Superior temporal gyrus (tissue), 1 donor: ENCODE data around the gene LKAAEAR1.

Experiments
- DNase-seq: peaks from one replicate; pipeline ENCODE4 v3.0.0-alpha.2; 2016; ENCODE audit errors: extremely low spot score

Gene LKAAEAR1

GRCh38 chr20:64079273-64080012 is 4.8 kb downstream of the LKAAEAR1 start, which contains the start of gene RGS19:
TSS of gene RGS19 (minus strand) at chr20:64079518. CDS start at chr20:64076886, 2,632 bp downstream.
- no peak for DNase-seq

- DNase-seq = no peak
Measured at GRCh38 chr20:64078934-64079272, 5.3 kb downstream of the LKAAEAR1 start.

GRCh38 chr20:64077876-64078551 is 6.2 kb downstream of the LKAAEAR1 start:
- no peak for DNase-seq

- no peak for DNase-seq
Measured at GRCh38 chr20:64077541-64077875, 6.7 kb downstream of the LKAAEAR1 start.

- no peak for DNase-seq
Measured at GRCh38 chr20:64077094-64077493, 7.1 kb downstream of the LKAAEAR1 start.

- DNase-seq = no peak
Measured at GRCh38 chr20:64076061-64076997, 7.9 kb downstream of the LKAAEAR1 start.

GRCh38 chr20:64075556-64075955 is 8.6 kb downstream of the LKAAEAR1 start:
- no peak for DNase-seq

- no peak for DNase-seq
Measured at GRCh38 chr20:64074963-64075362, 9.2 kb downstream of the LKAAEAR1 start.

GRCh38 chr20:64074184-64074789 is 9.9 kb downstream of the LKAAEAR1 start:
- no peak for DNase-seq

GRCh38 chr20:64073476-64074183 is 10.6 kb downstream of the LKAAEAR1 start:
- no peak for DNase-seq

- DNase-seq = no peak
Measured at GRCh38 chr20:64072498-64073063, 11.6 kb downstream of the LKAAEAR1 start.

GRCh38 chr20:64071341-64072332 is 12.6 kb downstream of the LKAAEAR1 start:
- no peak for DNase-seq

- DNase-seq = no peak
Measured at GRCh38 chr20:64070244-64070993, 13.8 kb downstream of the LKAAEAR1 start.

GRCh38 chr20:64069614-64070243 is 14.5 kb downstream of the LKAAEAR1 start:
- no peak for DNase-seq

GRCh38 chr20:64069209-64069613 is 15.0 kb downstream of the LKAAEAR1 start:
- DNase-seq = no peak

- no peak for DNase-seq
Measured at GRCh38 chr20:64068386-64069208, 15.6 kb downstream of the LKAAEAR1 start.

- no peak for DNase-seq
Measured at GRCh38 chr20:64067733-64068307, 16.4 kb downstream of the LKAAEAR1 start.
